GM23338 (cell line): ENCODE results near the gene AADAT. TPM values are rescaled to one million over a fixed set of nuclear protein-coding genes. Genes with fewer than 3 reads are reported as not detected.

ENCODE experiments used
- CREB1 ChIP-seq: fragments of 250-450 bp; sonication (Bioruptor Pico); IDR thresholded peaks from 2 replicates; pipeline ENCODE4 v1.5.0; 2020; ENCODE audit warnings: low read depth, mild to moderate bottlenecking, moderate library complexity
- EZH2 ChIP-seq: fragments of 200-600 bp; sonication (generic); IDR thresholded peaks from one replicate; pipeline ENCODE4 v1.8.0; 2017; ENCODE audit warnings: antibody characterized with exemption, mild to moderate bottlenecking, low read depth; ENCODE audit not compliant: unreplicated experiment
- EZH2phosphoT487 ChIP-seq: fragments of 200-600 bp; sonication (generic); IDR thresholded peaks from one replicate; pipeline ENCODE4 v1.8.1; 2018; ENCODE audit warnings: antibody characterized with exemption; ENCODE audit not compliant: unreplicated experiment
- JUNB ChIP-seq: IDR thresholded peaks from one replicate; pipeline ENCODE4 v1.6.1; 2016; ENCODE audit warnings: antibody characterized with exemption; ENCODE audit not compliant: unreplicated experiment
- STAT1 ChIP-seq: IDR thresholded peaks from one replicate; pipeline ENCODE4 v1.6.1; 2016; ENCODE audit warnings: antibody characterized with exemption; ENCODE audit not compliant: unreplicated experiment
- ZNF331 ChIP-seq: fragments of 250-450 bp; sonication (Bioruptor Pico); IDR thresholded peaks from 2 replicates; pipeline ENCODE4 v1.5.0; 2020; ENCODE audit warnings: low read depth, mild to moderate bottlenecking, moderate library complexity
- ZNF462 ChIP-seq: fragments of 250-450 bp; sonication (Bioruptor Pico); IDR thresholded peaks from 2 replicates; pipeline ENCODE4 v1.5.0; 2020; ENCODE audit warnings: mild to moderate bottlenecking, moderate library complexity
- polyA plus RNA-seq: library from polyadenylated mRNA; unstranded; fragments of >200 nt; fragmentation: Nextera tagmentation; extraction: Ambion mirVana; gene quantifications from 2 replicates; pipeline ENCODE4 v1.2.1, GENCODE V29; 2016
- total RNA-seq: library from RNA; depleted of rRNA; stranded (reverse); fragments of >200 nt; shearing (Covaris generic); gene quantifications from 2 replicates; pipeline ENCODE4 v1.2.3, GENCODE V29; 2014
- TF ChIP-seq, protein P1 (sequence below): IDR thresholded peaks from one replicate; pipeline ENCODE4 v1.6.1; 2018; ENCODE audit warnings: antibody characterized with exemption; ENCODE audit not compliant: unreplicated experiment

The AADAT gene
- total and polyA plus RNA-seq, 2 experiments from 2014 or later = 6.9 to 7.0 TPM

- TF ChIP-seq ZNF462 (CRISPR knock-in tag) = no peak
- no peak for TF ChIP-seq JUNB
- no peak for TF ChIP-seq EZH2
- no peak for TF ChIP-seq EZH2phosphoT487
- TF ChIP-seq, protein P1, sequence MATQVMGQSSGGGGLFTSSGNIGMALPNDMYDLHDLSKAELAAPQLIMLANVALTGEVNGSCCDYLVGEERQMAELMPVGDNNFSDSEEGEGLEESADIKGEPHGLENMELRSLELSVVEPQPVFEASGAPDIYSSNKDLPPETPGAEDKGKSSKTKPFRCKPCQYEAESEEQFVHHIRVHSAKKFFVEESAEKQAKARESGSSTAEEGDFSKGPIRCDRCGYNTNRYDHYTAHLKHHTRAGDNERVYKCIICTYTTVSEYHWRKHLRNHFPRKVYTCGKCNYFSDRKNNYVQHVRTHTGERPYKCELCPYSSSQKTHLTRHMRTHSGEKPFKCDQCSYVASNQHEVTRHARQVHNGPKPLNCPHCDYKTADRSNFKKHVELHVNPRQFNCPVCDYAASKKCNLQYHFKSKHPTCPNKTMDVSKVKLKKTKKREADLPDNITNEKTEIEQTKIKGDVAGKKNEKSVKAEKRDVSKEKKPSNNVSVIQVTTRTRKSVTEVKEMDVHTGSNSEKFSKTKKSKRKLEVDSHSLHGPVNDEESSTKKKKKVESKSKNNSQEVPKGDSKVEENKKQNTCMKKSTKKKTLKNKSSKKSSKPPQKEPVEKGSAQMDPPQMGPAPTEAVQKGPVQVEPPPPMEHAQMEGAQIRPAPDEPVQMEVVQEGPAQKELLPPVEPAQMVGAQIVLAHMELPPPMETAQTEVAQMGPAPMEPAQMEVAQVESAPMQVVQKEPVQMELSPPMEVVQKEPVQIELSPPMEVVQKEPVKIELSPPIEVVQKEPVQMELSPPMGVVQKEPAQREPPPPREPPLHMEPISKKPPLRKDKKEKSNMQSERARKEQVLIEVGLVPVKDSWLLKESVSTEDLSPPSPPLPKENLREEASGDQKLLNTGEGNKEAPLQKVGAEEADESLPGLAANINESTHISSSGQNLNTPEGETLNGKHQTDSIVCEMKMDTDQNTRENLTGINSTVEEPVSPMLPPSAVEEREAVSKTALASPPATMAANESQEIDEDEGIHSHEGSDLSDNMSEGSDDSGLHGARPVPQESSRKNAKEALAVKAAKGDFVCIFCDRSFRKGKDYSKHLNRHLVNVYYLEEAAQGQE = no peak
- no peak for TF ChIP-seq ZNF331
- no peak for TF ChIP-seq STAT1
- TF ChIP-seq CREB1 = no peak
Observed at GRCh38 chr4:170137466-170137865, 47.7 kb upstream of the AADAT start (continued).
